ENCODE measurements around the gene REP15. TPM values are rescaled to one million over a fixed set of nuclear protein-coding genes. Genes with fewer than 3 reads are reported as not detected.
A peak's percentile ranks its signal among the peaks of the same experiment; 100 is the strongest.

The REP15 gene
- polyA plus RNA-seq, 1 of the 3 experiments (the other 2 are of a cell fraction): 0.84 TPM

DNA sequence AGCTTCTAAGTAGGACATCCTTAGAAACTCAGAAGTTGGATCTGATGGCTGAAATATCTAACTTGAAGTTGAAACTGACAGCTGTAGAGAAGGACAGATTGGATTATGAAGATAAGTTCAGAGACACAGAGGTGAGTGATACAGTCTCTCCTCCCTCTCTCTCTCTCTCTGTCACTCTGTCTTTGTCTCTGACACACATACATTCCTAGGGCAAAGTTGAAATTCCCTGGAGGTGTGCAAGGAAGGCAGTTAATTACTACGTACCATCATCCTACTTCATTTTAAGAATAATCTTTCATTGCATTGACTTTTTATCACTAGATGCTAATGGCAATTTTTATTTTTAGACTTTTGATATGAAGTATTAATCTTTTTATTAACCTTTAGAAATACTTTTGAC lies 46.2 kb upstream of the REP15 start:
- POLR2A ChIA-PET: no interaction called here

DNA sequence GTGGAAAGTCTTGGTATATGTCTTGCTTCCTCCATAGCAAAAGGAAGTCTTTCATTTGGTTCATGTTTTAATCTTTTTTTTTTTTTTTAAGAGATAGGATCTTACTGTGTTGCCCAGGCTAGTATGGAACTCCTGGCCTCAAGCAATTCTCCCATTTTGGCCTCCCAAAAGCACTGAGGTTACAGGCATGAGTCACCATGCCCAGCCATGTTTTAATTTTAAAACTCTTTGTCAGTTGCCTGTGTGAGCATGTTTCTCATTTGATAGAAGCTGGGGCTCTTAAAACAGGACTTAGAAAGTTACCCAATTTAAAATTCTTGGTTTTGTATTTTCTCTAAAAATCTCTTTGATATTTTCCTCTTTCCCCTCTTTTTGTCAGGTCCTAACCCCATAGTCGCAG lies 45.0 kb upstream of the REP15 start:
- H3K4me1 ChIP-seq (ENCODE audit: control insufficient read depth in 1 of 2, insufficient read depth in 2 of 2, low read depth in 1 of 2, low read length in 1 of 2): peaks cover 0 to 12% of the 10 kb centered on the region in 2 experiments; a peak in 3 of 4 replicates
- H3K4me2 ChIP-seq: no peak overlapping the region
- H2AFZ ChIP-seq (ENCODE audit: low read depth): no peak overlapping the region
- CTCF ChIA-PET: interaction anchor here (1.0 to 2.9 kb wide), 3 partner anchors 11 to 21 kb away, joined by 3 to 17 read pairs (median 3); no protein-coding TSS in a partner anchor
- POLR2A ChIA-PET: no interaction called here
- H3K36me3 ChIP-seq (replicated peaks in 1 of 2; ENCODE audit: control insufficient read depth in 1 of 2, insufficient read depth in 2 of 2, low read length in 1 of 2): peaks cover 25 to 73% of the 10 kb centered on the region in 2 experiments
- no peak overlapping the region for H3K4me3 ChIP-seq (ENCODE audit: low read depth in 2 of 2, low read length in 1 of 2)
- no peaks in the 10 kb centered on the region for H3K9me2 ChIP-seq
- peaks cover 13% of the 10 kb centered on the region for H3K79me2 ChIP-seq (ENCODE audit: insufficient read depth)
- H3K9ac ChIP-seq: no peak overlapping the region; the same call in 1 of the 2 replicates
- TF ChIP-seq TEAD4 (IDR thresholded peaks at IDR 0.05; ENCODE audit: borderline replicate concordance, insufficient read depth) (no peak), YY1 (IDR thresholded peaks at IDR 0.05; ENCODE audit: low read depth) (0 out of 2 replicates have a peak, but pooled peaks have one; percentile 17), JUND (IDR thresholded peaks at IDR 0.05) (0 out of 2 replicates have a peak, but pooled peaks have one; percentile 11), FOSL2 (IDR thresholded peaks at IDR 0.05; ENCODE audit: borderline replicate concordance, low read depth) (peak; percentile 31; the same call in 1 of the 2 replicates)
- H3F3A ChIP-seq (replicated peaks; ENCODE audit: insufficient read depth): peaks cover 39% of the 10 kb centered on the region
- no peaks in the 10 kb centered on the region for H3K27me3 ChIP-seq (ENCODE audit: insufficient read depth)
- WGBS (ENCODE audit: low lambda C conversion rate): 85% methylated on average over 1 of the region's 1 CpG
- H3K9me3 ChIP-seq: no peaks in the 10 kb centered on the region
- H3K27ac ChIP-seq (ENCODE audit: low read depth in 2 of 2, low read length in 1 of 2): peak overlapping the region; percentile 62 to 65; a peak in 3 of 4 replicates
- DNase-seq: no peak
- H4K20me1 ChIP-seq (ENCODE audit: insufficient read depth): no peaks in the 10 kb centered on the region

More for the DNA sequence above, 46.2 kb upstream of the REP15 start:
- Histone ChIP-seq H3K27me3 (ENCODE audit: insufficient read depth) (no peaks in the 10 kb centered on the region), H3K9ac (no peak overlapping the region), H3K36me3 (replicated peaks in 1 of 2; ENCODE audit: control insufficient read depth in 1 of 2, insufficient read depth in 2 of 2, low read length in 1 of 2) (peaks cover 27 to 71% of the 10 kb centered on the region in 2 experiments), H3K9me3 (no peaks in the 10 kb centered on the region), H3K79me2 (ENCODE audit: insufficient read depth) (peaks cover 22% of the 10 kb centered on the region), H2AFZ (ENCODE audit: low read depth) (no peak overlapping the region), H3K27ac (ENCODE audit: low read depth in 2 of 2, low read length in 1 of 2) (no peak overlapping the region; a peak in 1 of 4 replicates), H4K20me1 (ENCODE audit: insufficient read depth) (no peaks in the 10 kb centered on the region), H3K4me2 (no peak overlapping the region), H3K4me1 (ENCODE audit: control insufficient read depth in 1 of 2, insufficient read depth in 2 of 2, low read depth in 1 of 2, low read length in 1 of 2) (peaks cover 5 to 15% of the 10 kb centered on the region in 2 experiments), H3K9me2 (no peaks in the 10 kb centered on the region), H3K4me3 (ENCODE audit: low read depth in 2 of 2, low read length in 1 of 2) (no peak overlapping the region), H3F3A (replicated peaks; ENCODE audit: insufficient read depth) (peaks cover 39% of the 10 kb centered on the region)
- CTCF ChIA-PET: interaction anchor here (1.2 kb wide), 1 partner anchor 15 kb away, joined by 3 read pairs; no protein-coding TSS in a partner anchor
- TF ChIP-seq RAD21 (IDR thresholded peaks at IDR 0.05; ENCODE audit: low read length): no peak
- TF ChIP-seq, protein P1, sequence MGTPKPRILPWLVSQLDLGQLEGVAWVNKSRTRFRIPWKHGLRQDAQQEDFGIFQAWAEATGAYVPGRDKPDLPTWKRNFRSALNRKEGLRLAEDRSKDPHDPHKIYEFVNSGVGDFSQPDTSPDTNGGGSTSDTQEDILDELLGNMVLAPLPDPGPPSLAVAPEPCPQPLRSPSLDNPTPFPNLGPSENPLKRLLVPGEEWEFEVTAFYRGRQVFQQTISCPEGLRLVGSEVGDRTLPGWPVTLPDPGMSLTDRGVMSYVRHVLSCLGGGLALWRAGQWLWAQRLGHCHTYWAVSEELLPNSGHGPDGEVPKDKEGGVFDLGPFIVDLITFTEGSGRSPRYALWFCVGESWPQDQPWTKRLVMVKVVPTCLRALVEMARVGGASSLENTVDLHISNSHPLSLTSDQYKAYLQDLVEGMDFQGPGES (IDR thresholded peaks at IDR 0.05; ENCODE audit: low read depth, low read length): no peak
- no peak for TF ChIP-seq SMC3 (IDR thresholded peaks at IDR 0.05; ENCODE audit: low read depth, low read length)
- TF ChIP-seq TAF1 (IDR thresholded peaks at IDR 0.05; ENCODE audit: borderline replicate concordance, low read depth, low read length): no peak
- no peak for TF ChIP-seq TEAD4 (IDR thresholded peaks at IDR 0.05; ENCODE audit: borderline replicate concordance, insufficient read depth)
- 100% methylated on average over 1 of the region's 1 CpG for WGBS (ENCODE audit: low lambda C conversion rate)
- DNase-seq: no peak

DNA sequence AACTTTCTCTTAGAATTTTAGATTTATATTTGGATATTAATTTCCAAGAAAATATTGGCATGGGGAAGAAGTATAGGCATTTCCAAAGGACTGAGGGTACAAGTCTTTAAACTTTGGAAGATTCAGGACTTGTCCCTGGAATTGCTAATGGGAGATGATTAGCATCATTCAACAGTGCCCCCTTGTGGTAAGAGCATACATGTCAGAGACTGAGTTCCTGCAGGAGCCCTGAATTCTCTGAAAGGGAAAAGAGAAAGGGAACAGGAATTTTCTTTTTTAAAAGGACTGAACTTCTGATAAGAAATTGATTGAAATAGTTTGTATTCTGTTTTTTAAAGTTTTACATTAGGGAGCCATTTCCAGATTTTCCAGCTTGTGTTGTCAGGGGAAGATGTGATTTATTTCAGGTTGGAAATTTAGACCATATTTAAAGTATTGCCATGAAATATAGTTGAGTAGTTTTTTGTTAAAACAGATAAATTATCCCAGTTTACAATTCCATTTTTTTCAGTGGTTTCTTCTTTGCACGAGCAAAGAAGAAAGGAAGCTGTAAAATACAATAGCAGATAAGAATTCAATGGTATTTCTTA lies 44.0 kb upstream of the REP15 start:
- no peak overlapping the region for H2AFZ ChIP-seq (ENCODE audit: low read depth)
- H3K36me3 ChIP-seq (replicated peaks in 1 of 2; ENCODE audit: control insufficient read depth in 1 of 2, insufficient read depth in 2 of 2, low read length in 1 of 2): peaks cover 35 to 74% of the 10 kb centered on the region in 2 experiments
- CTCF ChIA-PET: interaction anchor here (0.7 to 2.9 kb wide), 24 partner anchors 10 to 539 kb away, joined by 3 to 17 read pairs (median 3); partner anchors contain the start of gene MRPS35
- H3K9me2 ChIP-seq: no peaks in the 10 kb centered on the region
- peak; percentile 54 for DNase-seq
- no peaks in the 10 kb centered on the region for H4K20me1 ChIP-seq (ENCODE audit: insufficient read depth)
- 26% methylated on average over 1 of the region's 1 CpG for WGBS (ENCODE audit: low lambda C conversion rate)
- TF ChIP-seq MXI1 (IDR thresholded peaks at IDR 0.05; ENCODE audit: low read depth, low read length) (no peak), SMC3 (IDR thresholded peaks at IDR 0.05; ENCODE audit: low read depth, low read length) (peak; percentile 59), RAD21 (IDR thresholded peaks at IDR 0.05; ENCODE audit: low read length) (peak; percentile 81), CTCF (IDR thresholded peaks at IDR 0.05) (peak; percentile 89)
- H3K79me2 ChIP-seq (ENCODE audit: insufficient read depth): peaks cover 11% of the 10 kb centered on the region; the same call in 1 of the 2 replicates
- H3K27ac ChIP-seq (ENCODE audit: low read depth in 2 of 2, low read length in 1 of 2): peak overlapping the region; percentile 62 to 65; a peak in 3 of 4 replicates
- peak overlapping the region in 1 of 2 experiments; percentile 51; a peak in 1 of 4 replicates for H3K4me3 ChIP-seq (ENCODE audit: low read depth in 2 of 2, low read length in 1 of 2)
- POLR2A ChIA-PET: no interaction called here
- peaks cover 0 to 12% of the 10 kb centered on the region in 2 experiments; a peak in 3 of 4 replicates for H3K4me1 ChIP-seq (ENCODE audit: control insufficient read depth in 1 of 2, insufficient read depth in 2 of 2, low read depth in 1 of 2, low read length in 1 of 2)
- no peak overlapping the region for H3K4me2 ChIP-seq
- no peaks in the 10 kb centered on the region for H3K27me3 ChIP-seq (ENCODE audit: insufficient read depth)
- H3K9me3 ChIP-seq: no peaks in the 10 kb centered on the region
- 0 out of 2 replicates have a peak overlapping the region, but pooled peaks have one; percentile 17 for H3K9ac ChIP-seq
- peaks cover 35% of the 10 kb centered on the region for H3F3A ChIP-seq (replicated peaks; ENCODE audit: insufficient read depth)

Data from SK-N-SH (cell line).